HG03039 (cell line): ENCODE results near the gene ZRANB3.
"Not testable (repeated sequence)": the region's sequence is repeated elsewhere in the genome, so short reads cannot be mapped to it uniquely, and the experiment has no call there.

Experiments used
- ATAC-seq: cut with Tn5 transposase; IDR thresholded peaks from one replicate; pipeline ENCODE4 v1.9.1; 2021; ENCODE audit warnings: mild to moderate bottlenecking, moderate library complexity; ENCODE audit not compliant: unreplicated experiment

ZRANB3 gene

DNA sequence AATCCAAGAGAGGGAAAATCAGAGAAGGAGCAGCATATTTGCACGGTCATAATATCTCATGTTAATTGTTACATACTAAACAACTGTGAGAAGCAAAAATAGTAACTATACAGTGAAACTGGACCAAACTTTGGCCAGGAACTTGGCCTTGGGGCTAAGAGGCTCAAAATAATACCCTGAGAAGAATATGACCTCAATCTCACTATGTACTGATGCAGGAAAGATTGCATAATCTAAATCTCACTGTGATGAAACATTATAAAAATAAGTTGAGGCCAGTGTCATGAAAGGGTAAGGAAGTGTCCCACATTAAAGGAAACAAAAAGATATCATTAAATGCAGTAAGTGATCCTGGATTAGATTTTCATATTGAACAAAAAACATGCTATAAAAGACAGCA, 36.5 kb downstream of the ZRANB3 start:
- no peak for ATAC-seq

- ATAC-seq = no peak
Measured at GRCh38 chr2:135490376-135490775, 40.6 kb downstream of the ZRANB3 start.

- no peak for ATAC-seq
Measured at GRCh38 chr2:135485441-135485840, 45.6 kb downstream of the ZRANB3 start.

DNA sequence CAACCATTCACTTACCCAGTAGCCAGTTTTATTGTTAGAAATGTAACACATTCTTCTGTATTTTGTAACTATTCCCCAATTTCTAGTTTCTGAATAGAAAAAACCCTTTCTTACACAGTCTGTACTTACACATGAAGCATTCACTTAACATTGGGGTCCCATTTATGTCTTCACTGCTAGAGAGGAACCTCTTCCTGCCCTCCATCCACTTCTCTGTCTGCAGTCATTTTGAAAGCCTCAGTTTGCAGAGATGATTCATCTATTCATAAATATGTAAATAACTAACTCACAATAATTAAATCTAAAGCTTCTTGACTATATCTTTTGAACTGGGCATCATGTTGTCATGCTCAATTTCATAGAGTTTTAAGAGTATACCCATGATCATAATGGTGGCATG, 55.9 kb downstream of the ZRANB3 start:
- no peak for ATAC-seq

DNA sequence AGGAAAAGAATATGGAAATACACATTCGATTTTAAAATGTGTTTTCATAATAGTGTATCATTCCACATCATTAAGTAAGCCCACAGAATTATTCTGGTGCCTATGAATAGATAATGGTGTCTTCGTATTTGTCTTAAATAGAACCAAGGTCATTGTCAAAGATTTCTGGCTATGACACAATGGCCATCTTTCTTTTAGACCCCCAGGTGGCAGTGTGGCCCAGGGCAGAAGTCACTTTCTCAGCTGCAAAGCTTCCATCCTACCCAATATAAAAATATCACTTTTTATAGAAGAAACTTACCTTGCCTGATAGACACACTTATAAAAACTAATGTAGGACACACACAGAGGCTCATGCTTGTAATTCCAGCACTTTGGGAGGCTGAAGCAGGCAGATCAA, 57.5 kb downstream of the ZRANB3 start:
- ATAC-seq = no peak

- no peak for ATAC-seq
Measured at GRCh38 chr2:135471106-135471505, 59.9 kb downstream of the ZRANB3 start.

- no peak for ATAC-seq
Measured at GRCh38 chr2:135457279-135457678, 73.7 kb downstream of the ZRANB3 start.

- ATAC-seq = no peak
Measured at GRCh38 chr2:135456835-135457234, 74.2 kb downstream of the ZRANB3 start.

DNA sequence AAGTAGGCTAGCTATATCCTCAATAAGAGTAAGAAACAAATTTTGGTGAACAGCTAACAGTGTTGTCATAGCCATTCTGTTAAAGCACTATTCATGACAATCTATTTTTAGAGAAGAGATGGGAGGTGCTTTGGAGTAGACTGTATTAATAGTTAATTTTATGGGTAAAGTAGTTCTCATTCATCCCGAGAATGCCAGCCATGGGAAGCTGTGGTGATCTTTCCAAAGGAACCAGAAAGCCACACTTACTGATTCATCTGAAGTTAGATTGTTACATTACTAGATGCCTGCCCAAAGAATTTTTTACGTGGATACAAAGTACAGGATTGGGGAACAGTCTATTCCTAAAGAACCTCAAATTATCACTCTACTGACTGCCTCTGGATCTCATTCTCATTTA, 74.6 kb downstream of the ZRANB3 start:
- no peak for ATAC-seq

DNA sequence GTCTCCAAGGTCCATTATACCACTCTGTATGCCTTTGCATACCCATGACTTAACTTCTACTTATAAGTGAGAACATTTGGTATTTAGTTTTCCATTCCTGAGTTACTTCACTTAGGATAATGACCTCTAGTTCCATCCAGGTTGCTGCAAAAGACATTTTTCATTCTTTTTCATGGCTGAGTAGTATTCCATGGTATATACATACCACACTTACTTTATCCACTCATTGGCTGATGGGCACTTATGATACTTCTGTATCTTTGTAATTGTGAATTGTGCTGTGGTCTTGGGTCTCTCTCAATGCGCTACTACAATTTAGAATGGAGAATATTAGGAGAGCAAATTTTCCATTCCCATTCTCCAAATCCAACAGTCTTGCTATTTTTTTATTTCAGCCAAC, 76.4 kb downstream of the ZRANB3 start:
- no peak for ATAC-seq

DNA sequence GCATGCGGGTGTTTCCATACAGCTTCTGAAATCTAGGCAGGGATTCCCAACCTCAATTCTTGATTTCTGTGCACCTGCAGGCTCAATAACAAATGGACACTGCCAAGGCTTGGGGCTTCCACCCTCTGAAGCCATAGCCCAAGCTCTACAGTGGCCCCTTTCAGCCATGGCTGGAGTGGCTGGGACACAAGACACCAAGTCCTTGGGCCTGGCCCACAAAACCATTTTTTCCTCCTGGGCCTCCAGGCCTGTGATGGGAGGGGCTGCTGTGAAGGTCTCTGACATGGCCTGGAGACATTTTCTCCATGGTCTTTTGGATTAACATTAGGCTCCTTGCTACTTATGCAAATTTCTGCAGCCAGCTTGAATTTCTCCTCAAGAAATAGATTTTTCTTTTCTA, 78.0 kb downstream of the ZRANB3 start:
- ATAC-seq = not testable (repeated sequence)

GRCh38 chr2:135451966-135452365, 79.1 kb downstream of the ZRANB3 start:
- no peak for ATAC-seq

GRCh38 chr2:135443013-135443412, 88.0 kb downstream of the ZRANB3 start:
- not testable (repeated sequence) for ATAC-seq

DNA sequence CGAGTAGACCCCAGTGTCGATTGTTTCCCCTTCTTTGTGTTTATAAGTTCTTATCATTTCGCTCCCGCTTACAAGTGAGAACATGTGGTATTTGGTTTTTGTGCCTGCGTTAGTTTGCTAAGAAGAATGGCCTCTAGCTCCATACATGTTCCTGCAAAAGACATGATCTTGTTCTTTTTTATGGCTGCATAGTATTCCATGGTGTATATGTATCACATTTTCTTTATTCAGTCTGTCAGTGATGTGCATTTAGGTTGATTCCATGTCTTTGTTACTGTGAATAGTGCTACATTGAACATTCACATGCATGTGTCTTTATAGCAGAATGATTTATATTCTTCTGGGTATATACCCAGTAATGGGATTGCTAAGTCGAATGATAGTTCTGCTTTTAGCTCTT, 95.9 kb downstream of the ZRANB3 start:
- ATAC-seq = not testable (repeated sequence)

- ATAC-seq = no peak
Measured at GRCh38 chr2:135424849-135425248, 106.2 kb downstream of the ZRANB3 start.

- ATAC-seq = no peak
Measured at GRCh38 chr2:135422898-135423297, 108.1 kb downstream of the ZRANB3 start.

DNA sequence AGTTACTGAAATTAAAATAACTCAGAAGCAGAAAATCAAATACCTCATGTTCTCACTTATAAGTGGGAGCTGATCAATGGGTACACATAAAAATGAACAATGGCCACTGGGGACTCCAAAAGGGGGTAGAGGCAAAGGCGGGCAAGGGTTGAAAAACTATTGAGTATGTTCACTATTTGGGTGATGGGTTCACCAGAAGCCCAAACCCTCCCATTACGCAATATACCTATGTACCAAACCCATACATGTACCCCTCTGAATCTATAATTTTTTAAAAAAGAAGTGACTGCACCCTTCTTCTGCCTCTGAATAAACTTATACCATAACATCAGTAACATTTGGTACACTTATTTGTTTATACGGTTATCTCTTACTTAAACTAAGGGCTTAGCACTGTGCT, 119.4 kb downstream of the ZRANB3 start:
- no peak for ATAC-seq

DNA sequence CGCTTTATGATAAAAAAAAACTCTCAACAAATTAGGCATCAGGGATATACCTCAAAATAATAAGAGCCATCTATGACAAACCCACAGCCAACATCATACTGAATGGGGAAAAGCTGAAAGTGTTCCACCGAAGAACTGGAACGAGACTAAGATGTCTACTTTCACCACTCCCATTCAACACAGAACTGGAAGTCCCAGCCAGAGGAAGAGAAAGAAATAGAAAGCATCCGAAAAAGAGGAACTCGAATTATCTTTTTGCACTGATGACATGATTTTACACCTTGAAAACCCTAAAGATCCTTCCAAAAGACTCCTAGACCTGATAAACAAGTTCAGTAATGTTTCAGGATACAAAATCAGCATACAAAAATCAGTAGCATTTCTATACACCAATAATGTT, 121.6 kb downstream of the ZRANB3 start:
- ATAC-seq = no peak

GRCh38 chr2:135396259-135396658, 134.8 kb downstream of the ZRANB3 start:
- ATAC-seq = not testable (repeated sequence)

GRCh38 chr2:135386993-135387392, 144.0 kb downstream of the ZRANB3 start:
- no peak for ATAC-seq

GRCh38 chr2:135378591-135378990, 152.4 kb downstream of the ZRANB3 start:
- no peak for ATAC-seq

DNA sequence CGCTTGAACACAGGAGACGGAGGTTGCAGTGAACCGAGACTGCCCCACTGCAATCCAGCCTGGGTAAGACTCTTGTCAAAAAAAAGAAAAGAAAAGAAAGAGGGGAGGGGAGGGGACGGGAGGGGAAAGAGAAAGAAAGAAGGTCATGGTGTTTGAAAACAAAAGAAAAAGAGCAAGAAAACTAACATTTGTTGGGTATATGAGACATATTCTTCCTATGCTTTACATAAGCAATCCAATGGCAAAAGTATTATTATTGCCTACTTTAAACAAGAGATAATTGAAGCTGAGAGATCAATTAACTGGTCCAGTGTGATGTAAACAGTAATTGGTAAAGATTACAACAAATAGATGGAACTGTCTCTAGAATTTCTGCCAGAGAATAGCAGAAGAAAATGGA, 157.3 kb downstream of the ZRANB3 start:
- no peak for ATAC-seq

GRCh38 chr2:135349941-135350340, 181.1 kb downstream of the ZRANB3 start:
- no peak for ATAC-seq
